Natural killer cell (primary cell): ENCODE measurements around the gene RIMBP2. TPM values are rescaled to one million over a fixed set of nuclear protein-coding genes. Genes with fewer than 3 reads are reported as not detected.

Experiments
- ATAC-seq, 3 donors: fragments of 150-1000 bp in 2 of 3; fragments of 200-7000 bp in 1 of 3; cut with Tn5 transposase; 1 replicate in 1 of 3; 2 replicates in 2 of 3; pipeline ENCODE4 v1.10.0; 2021; ENCODE audit warnings: mild to moderate bottlenecking in 2 of 3, moderate library complexity in 2 of 3
- DNase-seq, 2 donors: peaks; one replicate each; pipeline versions ENCODE4 v3.0.0 to v3.0.0-alpha.2; 2013 to 2021; ENCODE audit warnings: mixed read lengths in 1 of 2
- H3K27ac ChIP-seq: one replicate; pipeline ENCODE4 v1.5.1; 2013; ENCODE audit warnings: mild to moderate bottlenecking, low read length
- H3K27me3 ChIP-seq: one replicate; pipeline ENCODE4 v1.6.1; 2013; ENCODE audit warnings: low read length; ENCODE audit not compliant: control insufficient read depth, insufficient read depth
- H3K36me3 ChIP-seq: one replicate; pipeline ENCODE4 v1.6.1; 2013; ENCODE audit warnings: low read length; ENCODE audit not compliant: control insufficient read depth, insufficient read depth
- H3K4me1 ChIP-seq: one replicate; pipeline ENCODE4 v1.6.1; 2013; ENCODE audit warnings: low read length; ENCODE audit not compliant: control insufficient read depth, insufficient read depth
- H3K4me3 ChIP-seq: one replicate; pipeline ENCODE4 v1.5.1; 2013; ENCODE audit warnings: low read length
- H3K9me3 ChIP-seq: one replicate; pipeline ENCODE4 v1.6.1; 2013; ENCODE audit warnings: low read length; ENCODE audit not compliant: control insufficient read depth, insufficient read depth
- H3K27ac Mint-ChIP-seq, 2 donors: one replicate each; pipeline ENCODE4 v1.8.0; 2022; ENCODE audit warnings: mild to moderate bottlenecking in 2 of 2, mixed read lengths in 2 of 2, moderate library complexity in 1 of 2
- H3K27me3 Mint-ChIP-seq, 2 donors: one replicate each; pipeline ENCODE4 v1.8.0; 2022; ENCODE audit warnings: low read depth in 2 of 2, mixed read lengths in 2 of 2
- H3K36me3 Mint-ChIP-seq: one replicate; pipeline ENCODE4 v1.8.0; 2022; ENCODE audit warnings: mixed read lengths
- H3K4me1 Mint-ChIP-seq, 2 donors: one replicate each; pipeline ENCODE4 v1.8.0; 2022; ENCODE audit warnings: mixed read lengths in 2 of 2
- H3K4me3 Mint-ChIP-seq: one replicate; pipeline ENCODE4 v1.8.0; 2022; ENCODE audit warnings: mild to moderate bottlenecking, moderate library complexity, mixed read lengths
- H3K9me3 Mint-ChIP-seq, 2 donors: one replicate each; pipeline ENCODE4 v1.8.0; 2022; ENCODE audit warnings: mixed read lengths in 2 of 2
- WGBS: methylation state at CpG from one replicate; pipeline ENCODE4 v1.1.7; 2013; ENCODE audit warnings: missing lambda C conversion rate; ENCODE audit not compliant: insufficient coverage; 5-methylcytosine and 5-hydroxymethylcytosine counted together
- intact Hi-C: fragments of 100-400 bp; cut with micrococcal nuclease; formaldehyde crosslinking; loops from one replicate; pipeline ENCODE4 v1.14.2; 2022
- total RNA-seq, 4 donors: library from RNA; stranded (reverse); fragments of 120-200 nt in 1 of 4; gene quantifications; one replicate each; pipeline versions ENCODE4 v1.2.3 to v1.2.4, GENCODE V29; 2013 to 2022
- TF ChIP-seq, protein P1 (sequence below): fragments of 200-600 bp; IDR thresholded peaks from one replicate; pipeline ENCODE4 v1.8.0; 2022; ENCODE audit warnings: antibody characterized with exemption

The RIMBP2 gene
- total RNA-seq, 3 donors from 2014 or later (not counting 1 experiment from before 2014, with no cell fraction given), result not detected

GRCh38 chr12:130556486-130557055, 159.5 kb downstream of the RIMBP2 start:
- no peak overlapping the region for H3K4me3 Mint-ChIP-seq
- H3K27ac Mint-ChIP-seq, result no peak overlapping the region
- ATAC-seq (no peak), DNase-seq (no peak)
- peaks cover 2 to 3% of the 10 kb centered on the region in 2 donors for H3K9me3 Mint-ChIP-seq
- H3K4me1 Mint-ChIP-seq, result no peaks in the 10 kb centered on the region
- TF ChIP-seq, protein P1, sequence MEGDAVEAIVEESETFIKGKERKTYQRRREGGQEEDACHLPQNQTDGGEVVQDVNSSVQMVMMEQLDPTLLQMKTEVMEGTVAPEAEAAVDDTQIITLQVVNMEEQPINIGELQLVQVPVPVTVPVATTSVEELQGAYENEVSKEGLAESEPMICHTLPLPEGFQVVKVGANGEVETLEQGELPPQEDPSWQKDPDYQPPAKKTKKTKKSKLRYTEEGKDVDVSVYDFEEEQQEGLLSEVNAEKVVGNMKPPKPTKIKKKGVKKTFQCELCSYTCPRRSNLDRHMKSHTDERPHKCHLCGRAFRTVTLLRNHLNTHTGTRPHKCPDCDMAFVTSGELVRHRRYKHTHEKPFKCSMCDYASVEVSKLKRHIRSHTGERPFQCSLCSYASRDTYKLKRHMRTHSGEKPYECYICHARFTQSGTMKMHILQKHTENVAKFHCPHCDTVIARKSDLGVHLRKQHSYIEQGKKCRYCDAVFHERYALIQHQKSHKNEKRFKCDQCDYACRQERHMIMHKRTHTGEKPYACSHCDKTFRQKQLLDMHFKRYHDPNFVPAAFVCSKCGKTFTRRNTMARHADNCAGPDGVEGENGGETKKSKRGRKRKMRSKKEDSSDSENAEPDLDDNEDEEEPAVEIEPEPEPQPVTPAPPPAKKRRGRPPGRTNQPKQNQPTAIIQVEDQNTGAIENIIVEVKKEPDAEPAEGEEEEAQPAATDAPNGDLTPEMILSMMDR, result no peak
- H3K36me3 Mint-ChIP-seq, result no peaks in the 10 kb centered on the region
- H3K27ac ChIP-seq, result no peak overlapping the region
- H3K27me3 Mint-ChIP-seq, result peaks cover 7 to 11% of the 10 kb centered on the region in 2 donors
- H3K4me1 ChIP-seq, result no peaks in the 10 kb centered on the region
- no peaks in the 10 kb centered on the region for H3K36me3 ChIP-seq
- no peaks in the 10 kb centered on the region for H3K9me3 ChIP-seq
- H3K27me3 ChIP-seq, result no peaks in the 10 kb centered on the region
- H3K4me3 ChIP-seq, result no peak overlapping the region
- whole genome bisulfite sequencing, result 88% methylated on average over 8 of the region's 8 CpGs
- intact Hi-C loops, result no loop called here

GRCh38 chr12:130555628-130556485, 160.2 kb downstream of the RIMBP2 start:
- Histone ChIP-seq H3K4me1 (no peaks in the 10 kb centered on the region), H3K9me3 (no peaks in the 10 kb centered on the region), H3K27ac (no peak overlapping the region), H3K27me3 (no peaks in the 10 kb centered on the region), H3K36me3 (no peaks in the 10 kb centered on the region), H3K4me3 (no peak overlapping the region)
- no peak for ATAC-seq
- Mint-ChIP-seq H3K9me3 (peaks cover 2 to 3% of the 10 kb centered on the region in 2 donors), H3K4me3 (no peak overlapping the region), H3K36me3 (no peaks in the 10 kb centered on the region), H3K4me1 (no peaks in the 10 kb centered on the region), H3K27me3 (peaks cover 7 to 11% of the 10 kb centered on the region in 2 donors), H3K27ac (no peak overlapping the region)
- intact Hi-C loops, result no loop called here
- WGBS, result 62% methylated on average over 20 of the region's 20 CpGs
- TF ChIP-seq, protein P1, result no peak
- DNase-seq, result no peak

DNA sequence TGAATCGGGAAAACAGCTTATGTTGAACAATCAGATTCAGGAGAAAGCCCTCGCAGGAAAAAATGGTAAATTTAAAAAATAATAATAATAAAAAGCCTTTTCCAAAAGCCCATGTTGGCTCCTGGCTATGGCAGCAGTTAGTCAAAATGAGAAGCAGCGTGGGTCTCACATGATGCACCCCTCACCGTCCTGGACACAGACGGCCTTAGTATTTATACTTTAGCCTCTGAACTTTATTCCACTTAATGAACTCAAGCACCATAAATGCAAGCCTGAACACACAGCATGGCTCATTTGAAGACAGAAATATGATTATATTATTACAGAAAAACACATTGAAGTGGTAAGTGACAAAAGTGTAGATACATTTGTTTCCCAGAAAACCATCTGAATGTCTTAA, 160.9 kb downstream of the RIMBP2 start:
- ATAC-seq (no peak), DNase-seq (no peak)
- intact Hi-C loops, result no loop called here
- H3K36me3 Mint-ChIP-seq, result no peaks in the 10 kb centered on the region
- TF ChIP-seq, protein P1, result no peak
- 73% methylated on average over 5 of the region's 5 CpGs for WGBS
- H3K36me3 ChIP-seq, result no peaks in the 10 kb centered on the region
- H3K4me1 Mint-ChIP-seq, result no peaks in the 10 kb centered on the region
- H3K4me3 ChIP-seq, result no peak overlapping the region
- no peaks in the 10 kb centered on the region for H3K27me3 ChIP-seq
- no peak overlapping the region for H3K27ac ChIP-seq
- no peak overlapping the region for H3K27ac Mint-ChIP-seq
- H3K4me3 Mint-ChIP-seq, result no peak overlapping the region
- peaks cover 0 to 3% of the 10 kb centered on the region in 2 donors for H3K9me3 Mint-ChIP-seq
- H3K4me1 ChIP-seq, result no peaks in the 10 kb centered on the region
- H3K9me3 ChIP-seq, result no peaks in the 10 kb centered on the region
- peaks cover 5 to 7% of the 10 kb centered on the region in 2 donors for H3K27me3 Mint-ChIP-seq
